H1 (cell line): ENCODE results near the gene B4GALNT1. TPM values are rescaled to one million over a fixed set of nuclear protein-coding genes. Genes with fewer than 3 reads are reported as not detected.

Experiments
- CEBPB ChIP-seq: IDR thresholded peaks from 2 replicates; pipeline ENCODE4 v1.6.1; 2012; ENCODE audit warnings: low read depth, low read length
- CHD1 ChIP-seq: IDR thresholded peaks from 2 replicates; pipeline ENCODE4 v1.6.1; 2012; ENCODE audit warnings: low read depth, low read length, improper control_type of control experiment
- polyA plus RNA-seq, 7 experiments: library from polyadenylated mRNA; depleted of rRNA in 3 of 7; stranded (reverse) in 5 of 7; unstranded in 2 of 7; fragments of >200 nt in 5 of 7; fragments of 200-250 nt in 2 of 7; gene quantifications; 1 replicate in 5 of 7; 2 replicates in 1 of 7; 4 replicates in 1 of 7; pipeline versions ENCODE4 v1.2.1 to v1.2.3, GENCODE V29; 2011 to 2013; ENCODE audit warnings: missing spikeins in 2 of 7, mixed read lengths in 2 of 7
- total RNA-seq: library from RNA; stranded (reverse); fragmentation: NEBNext Ultra II Directional; extraction: Animal tissue kit (Norgen Biotek cat#: 25700); gene quantifications from 2 replicates; pipeline ENCODE4 v1.2.1, GENCODE V29; 2021

Gene B4GALNT1
- total and polyA plus RNA-seq, 2 of the 8 experiments (the other 6 are each of a cell fraction or from before 2014, with no cell fraction given), result 1.5 to 2.3 TPM

- TF ChIP-seq CHD1 (no peak), CEBPB (no peak)
Observed at GRCh38 chr12:57606821-57607220, 26.2 kb downstream of the B4GALNT1 start (continued).
